ENCODE measurements around the gene LMF1. TPM values are rescaled to one million over a fixed set of nuclear protein-coding genes. Genes with fewer than 3 reads are reported as not detected.
A peak's percentile ranks its signal among the peaks of the same experiment; 100 is the strongest.

The LMF1 gene
- total RNA-seq, 1 donor from 2014 or later, result 8.1 TPM

DNA sequence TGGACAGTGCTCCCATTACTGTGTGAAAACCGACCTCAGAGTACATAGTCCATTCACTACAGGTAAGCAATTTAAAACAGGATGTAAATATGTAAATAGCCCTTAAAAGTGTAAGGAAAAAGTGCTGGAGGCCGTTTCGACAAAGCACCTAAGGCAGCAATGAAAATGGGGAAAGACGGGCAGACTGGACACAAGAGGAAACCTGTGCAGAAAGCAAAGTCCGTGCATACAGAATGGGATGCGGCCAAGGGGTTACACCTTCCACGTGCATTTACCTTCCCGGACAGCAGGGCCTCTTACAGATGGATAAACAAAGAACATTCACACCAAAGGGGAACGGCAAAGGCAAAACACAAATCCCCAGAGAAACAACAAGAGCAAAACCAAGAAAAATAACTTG is 32.0 kb downstream of the LMF1 start:
- no peak for ATAC-seq
- DNase-seq (ENCODE audit: missing footprints), result no peak
- intact Hi-C loops (cut with DNase I), result no loop called here

- intact Hi-C loops (cut with DNase I), result no loop called here
Measured at GRCh38 chr16:938136-938535, 32.6 kb downstream of the LMF1 start.

GRCh38 chr16:937723-938122 is 33.1 kb downstream of the LMF1 start:
- DNase-seq (ENCODE audit: missing footprints), result no peak
- intact Hi-C loops (cut with DNase I), result no loop called here
- no peak for ATAC-seq

More at GRCh38 chr16:938136-938535, 32.6 kb downstream of the LMF1 start:
- ATAC-seq, result no peak
- no peak for DNase-seq (ENCODE audit: missing footprints)

DNA sequence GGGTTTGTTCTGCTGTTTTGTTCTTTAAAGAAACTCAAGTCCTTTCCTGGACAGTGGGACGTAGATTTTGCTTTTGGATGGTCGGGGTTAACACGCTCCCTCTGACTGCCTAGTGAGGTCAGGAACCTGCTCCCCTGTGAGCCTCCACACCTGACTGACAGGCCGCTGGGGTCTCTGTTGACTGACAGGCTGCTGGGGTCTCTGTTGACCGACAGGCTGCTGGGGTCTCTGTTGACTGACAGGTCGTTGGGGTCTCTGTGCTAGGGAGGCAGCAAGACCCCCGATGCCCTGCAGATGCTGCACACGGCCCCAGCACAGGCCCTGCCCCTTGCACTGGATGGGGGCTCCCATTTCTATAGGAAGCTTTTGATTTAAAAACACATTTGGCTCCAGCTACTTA is 33.5 kb downstream of the LMF1 start:
- no peak for DNase-seq (ENCODE audit: missing footprints)
- no peak for ATAC-seq
- intact Hi-C loops (cut with DNase I), result no loop called here

DNA sequence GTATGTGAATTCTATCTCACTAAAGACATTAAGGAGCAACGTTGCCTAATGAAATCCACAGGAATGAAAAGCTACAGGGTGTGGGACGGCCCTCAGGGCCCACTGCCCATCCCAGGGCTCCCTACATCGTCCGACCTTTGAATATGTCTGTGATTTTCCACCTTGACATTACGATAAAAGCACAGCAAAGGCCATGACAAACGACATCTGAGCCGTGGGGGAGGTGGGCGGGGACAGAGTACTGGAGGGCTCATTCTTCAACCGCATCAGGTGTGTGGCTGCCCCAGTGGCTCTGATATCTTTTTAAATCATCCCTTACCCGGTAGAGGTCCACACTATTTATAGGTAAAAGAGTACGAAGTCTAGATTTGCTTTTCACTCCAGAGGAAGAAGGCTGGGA is 35.1 kb downstream of the LMF1 start:
- DNase-seq (ENCODE audit: missing footprints), result no peak
- ATAC-seq, result no peak
- intact Hi-C loops (cut with DNase I), result no loop called here

DNA sequence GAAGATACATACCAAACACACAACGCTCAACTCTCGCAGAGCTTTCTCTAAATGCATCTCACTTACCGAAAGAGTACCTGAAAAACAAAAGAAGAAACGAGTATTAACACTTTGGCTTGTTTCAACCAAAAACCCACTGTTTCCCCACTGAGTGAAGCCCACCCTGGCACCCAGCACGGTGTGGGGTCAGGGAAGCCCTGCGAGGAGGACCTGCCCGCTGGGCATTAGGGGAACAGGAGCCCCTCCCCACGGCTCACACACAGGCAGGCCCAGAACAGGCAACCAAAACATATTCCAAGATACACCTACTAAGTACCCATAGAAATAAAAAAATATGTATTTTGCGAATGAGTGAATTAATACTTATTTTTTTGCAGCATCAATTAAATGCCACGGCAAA is 36.6 kb downstream of the LMF1 start:
- ATAC-seq, result no peak
- no peak for DNase-seq (ENCODE audit: missing footprints)
- intact Hi-C loops (cut with DNase I), result no loop called here

DNA sequence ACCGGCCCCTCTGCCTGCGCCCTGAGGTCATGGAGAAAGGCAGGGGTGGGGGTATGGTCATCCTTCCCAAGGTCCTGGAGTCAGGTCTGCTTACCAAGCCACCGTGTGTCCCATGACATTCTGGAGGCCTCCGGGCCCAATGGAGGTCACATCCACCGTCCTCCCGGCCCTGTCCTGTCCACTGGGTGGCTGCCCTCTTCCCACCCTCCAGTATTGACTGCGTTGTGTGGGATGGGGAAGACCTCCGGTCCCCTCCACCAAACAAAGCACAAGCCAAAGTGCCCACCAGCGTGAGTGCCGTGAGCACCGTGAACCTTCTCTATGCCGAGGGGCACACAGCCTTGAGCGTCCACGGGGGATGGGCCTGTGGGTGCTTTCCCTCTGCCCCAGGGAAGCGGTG is 37.2 kb downstream of the LMF1 start:
- intact Hi-C loops (cut with DNase I), result no loop called here
- ATAC-seq (no peak), DNase-seq (ENCODE audit: missing footprints) (no peak)

GRCh38 chr16:932831-933330 is 37.9 kb downstream of the LMF1 start:
- intact Hi-C loops (cut with DNase I), result no loop called here
- no peak for DNase-seq (ENCODE audit: missing footprints)
- no peak for ATAC-seq

GRCh38 chr16:931626-932500 is 38.9 kb downstream of the LMF1 start:
- no peak for ATAC-seq
- intact Hi-C loops (cut with DNase I), result no loop called here
- DNase-seq (ENCODE audit: missing footprints), result no peak

DNA sequence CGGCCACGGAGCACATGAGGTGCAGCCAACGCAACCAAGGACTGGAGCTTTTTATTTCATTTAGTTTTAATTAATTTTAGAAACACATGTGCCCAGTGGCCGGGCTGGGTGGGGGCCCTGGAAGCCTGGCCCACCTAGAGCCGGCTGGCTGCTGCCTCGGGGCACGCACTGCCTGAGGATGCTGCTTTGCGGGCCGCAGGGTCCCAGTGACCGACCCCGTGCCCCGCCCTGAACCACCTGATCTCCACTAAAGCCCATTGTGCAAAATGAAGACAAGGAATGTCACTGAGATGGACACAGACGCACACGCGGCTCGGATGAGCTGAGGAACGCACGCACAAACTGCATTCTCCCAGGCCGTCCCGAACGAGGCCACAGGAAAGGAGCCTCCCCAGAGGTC is 39.6 kb downstream of the LMF1 start:
- ATAC-seq, result no peak
- DNase-seq (ENCODE audit: missing footprints), result no peak
- intact Hi-C loops (cut with DNase I), result no loop called here

GRCh38 chr16:930511-930910 is 40.3 kb downstream of the LMF1 start:
- no peak for DNase-seq (ENCODE audit: missing footprints)
- intact Hi-C loops (cut with DNase I), result no loop called here
- no peak for ATAC-seq

DNA sequence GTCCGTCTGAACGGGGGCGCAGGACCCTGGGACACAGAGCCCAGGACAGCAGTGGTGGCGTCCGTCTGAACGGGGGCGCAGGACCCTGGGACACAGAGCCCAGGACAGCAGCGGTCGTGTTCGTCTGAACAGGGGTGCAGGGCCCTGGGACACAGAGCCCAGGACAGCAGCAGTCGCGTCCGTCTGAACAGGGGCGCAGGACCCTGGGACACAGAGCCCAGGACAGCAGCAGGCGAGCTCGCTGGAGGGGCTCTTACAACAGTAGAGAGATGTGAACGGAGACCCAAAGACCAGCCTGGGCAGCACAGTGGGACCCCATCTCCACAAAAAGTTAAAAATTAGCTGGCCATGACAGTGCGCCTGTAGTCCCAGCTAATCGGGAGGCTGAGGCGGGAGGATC is 40.7 kb downstream of the LMF1 start:
- DNase-seq (ENCODE audit: missing footprints), result no peak
- ATAC-seq, result no peak
- intact Hi-C loops (cut with DNase I), result no loop called here

GRCh38 chr16:929227-930073 is 41.3 kb downstream of the LMF1 start:
- DNase-seq (ENCODE audit: missing footprints) (no peak), ATAC-seq (no peak)
- intact Hi-C loops (cut with DNase I), result no loop called here

DNA sequence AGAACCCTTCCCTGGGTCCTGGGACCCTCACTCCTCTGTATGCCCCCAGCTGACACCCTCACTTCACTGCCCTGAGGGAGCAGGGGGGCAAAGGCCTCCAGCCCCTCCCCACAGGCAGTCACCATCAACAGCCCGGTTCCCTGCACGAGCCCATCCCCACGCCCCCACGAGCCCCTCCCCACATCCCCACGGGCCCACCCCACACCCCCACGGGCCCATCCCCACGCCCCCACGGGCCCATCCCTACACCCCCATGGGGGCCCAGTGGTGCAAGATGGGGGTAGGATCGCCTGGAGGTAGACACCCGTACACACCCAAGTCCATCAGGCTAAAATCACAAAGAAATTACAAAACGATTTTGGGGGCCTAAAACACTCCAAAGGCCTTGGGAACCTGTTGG is 42.3 kb downstream of the LMF1 start:
- DNase-seq (ENCODE audit: missing footprints) (no peak), ATAC-seq (no peak)
- intact Hi-C loops (cut with DNase I), result no loop called here

DNA sequence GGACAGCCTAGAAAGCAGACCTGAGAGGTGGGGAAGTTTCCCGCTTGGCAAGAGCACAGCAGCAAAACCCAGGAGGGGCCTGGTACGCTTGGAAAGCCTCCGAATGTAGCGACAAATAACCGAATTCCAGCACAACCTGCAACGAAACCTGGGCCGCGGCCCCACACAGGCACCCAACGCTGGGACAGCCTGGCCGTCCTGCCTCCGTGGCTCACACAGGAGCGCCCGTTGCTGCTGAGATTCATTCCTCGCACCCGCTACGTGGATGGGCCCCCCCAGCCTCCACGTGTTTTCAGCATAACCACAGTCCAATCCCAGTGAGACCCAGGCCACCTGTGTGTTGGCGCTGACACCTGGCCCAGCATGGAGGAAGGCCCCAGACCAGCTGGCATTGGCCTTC is 42.9 kb downstream of the LMF1 start:
- intact Hi-C loops (cut with DNase I), result no loop called here
- DNase-seq (ENCODE audit: missing footprints) (no peak), ATAC-seq (no peak)

DNA sequence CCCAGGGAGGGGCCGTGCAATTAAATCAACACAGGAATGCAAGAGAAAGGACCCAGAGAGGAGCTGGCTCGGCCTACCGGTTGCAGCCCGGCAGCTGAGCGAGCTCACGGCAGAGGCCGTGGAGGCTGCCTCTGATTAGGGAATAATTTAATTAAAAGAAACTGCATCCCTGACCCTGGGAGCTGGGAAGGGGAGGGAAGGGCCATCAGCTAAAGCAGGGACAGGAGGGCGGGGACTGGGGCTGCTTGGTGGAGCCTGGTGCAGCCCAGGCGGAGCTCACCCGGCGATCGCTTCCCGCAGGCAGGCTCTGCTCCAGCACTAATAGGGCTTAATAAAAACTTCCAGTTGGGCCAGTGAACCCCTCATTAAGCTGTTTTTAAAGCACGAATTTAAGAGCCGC is 43.4 kb downstream of the LMF1 start:
- ATAC-seq (no peak), DNase-seq (ENCODE audit: missing footprints) (no peak)
- intact Hi-C loops (cut with DNase I), result no loop called here

DNA sequence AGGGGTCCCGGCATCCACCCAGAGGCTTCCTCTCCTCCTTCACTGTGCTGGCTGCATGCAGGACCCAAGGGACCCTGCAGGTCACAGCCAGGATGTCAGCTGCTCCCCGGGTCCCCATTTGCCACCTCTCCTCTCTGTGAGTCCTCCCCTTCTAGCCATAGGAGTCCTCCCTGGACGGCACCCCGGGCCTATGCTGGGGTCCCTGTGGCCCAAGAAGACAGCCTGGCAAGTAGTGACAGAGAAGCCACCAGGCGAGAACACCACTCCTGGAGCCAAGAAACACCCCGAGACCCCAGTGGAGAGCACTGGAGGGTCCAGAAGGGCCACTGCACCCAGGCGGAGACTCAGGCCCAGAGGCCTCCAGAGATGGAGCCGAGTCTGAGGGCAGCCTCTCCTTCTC is 44.1 kb downstream of the LMF1 start:
- DNase-seq (ENCODE audit: missing footprints) (no peak), ATAC-seq (no peak)
- intact Hi-C loops (cut with DNase I), result no loop called here

DNA sequence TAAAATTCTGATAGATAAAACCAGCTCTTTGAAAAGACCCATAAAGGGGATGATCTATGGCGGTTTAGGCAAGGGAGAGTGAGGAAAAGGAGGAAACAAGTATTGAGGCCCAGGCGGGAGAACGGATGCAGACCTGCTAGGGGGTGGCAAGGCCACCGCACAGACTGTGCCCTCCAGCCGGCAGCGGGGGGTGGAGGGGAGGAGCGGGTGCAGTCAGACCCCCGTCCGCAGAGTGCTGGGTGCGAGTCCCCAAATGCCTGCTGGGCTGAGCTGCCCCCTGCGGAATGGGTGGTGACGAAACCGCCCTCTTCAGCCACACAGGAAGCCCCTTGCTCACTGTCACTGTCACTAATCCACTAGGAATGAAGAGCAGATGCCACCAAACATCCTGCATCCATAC is 46.0 kb downstream of the LMF1 start:
- intact Hi-C loops (cut with DNase I), result no loop called here
- no peak for ATAC-seq
- peak; percentile 37 for DNase-seq (ENCODE audit: missing footprints)

DNA sequence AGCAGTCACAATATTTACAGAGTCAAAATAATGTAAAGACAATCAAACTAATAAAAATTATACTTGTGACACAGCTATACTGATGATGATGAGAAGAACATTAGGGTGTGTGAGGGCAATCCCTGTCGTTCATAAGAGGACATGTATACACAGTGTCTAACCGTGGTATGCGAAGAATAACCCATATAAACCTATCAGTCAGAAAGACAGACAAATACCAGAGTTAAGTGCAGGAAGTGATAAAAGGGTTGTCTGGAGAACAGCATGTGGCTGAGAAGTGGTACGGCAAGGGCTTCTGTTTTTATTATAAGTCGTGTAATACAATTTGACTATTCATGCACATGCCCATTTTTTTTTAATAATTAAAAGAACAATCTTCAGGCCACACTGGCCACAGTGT is 46.7 kb downstream of the LMF1 start:
- DNase-seq (ENCODE audit: missing footprints) (no peak), ATAC-seq (no peak)
- intact Hi-C loops (cut with DNase I), result no loop called here

GRCh38 chr16:923184-923583 is 47.6 kb downstream of the LMF1 start:
- ATAC-seq (no peak), DNase-seq (ENCODE audit: missing footprints) (peak; percentile 22)
- intact Hi-C loops (cut with DNase I), result no loop called here

All from Right ventricle myocardium inferior (tissue), 1 donor.